Thyroid gland (tissue), 4 donors: ENCODE results near the gene ELAVL1.

Experiments used
- POLR2A ChIP-seq, 2 donors: fragments of 450-650 bp; IDR thresholded peaks; one replicate each; pipeline ENCODE4 v1.6.1; 2017; ENCODE audit warnings: antibody characterized with exemption in 2 of 2, mild to moderate bottlenecking in 2 of 2, moderate library complexity in 1 of 2
- TF ChIP-seq, protein P1 (sequence below), 6 experiments: fragments of 200-600 bp in 3 of 6; fragments of 450-650 bp in 3 of 6; sonication (generic) in 3 of 6; IDR thresholded peaks; one replicate each; pipeline ENCODE4 v1.5.1; 2016 to 2019; ENCODE audit warnings: antibody characterized with exemption in 6 of 6, mild to moderate bottlenecking in 2 of 6, inconsistent platforms in 1 of 6, moderate library complexity in 1 of 6

DNA sequence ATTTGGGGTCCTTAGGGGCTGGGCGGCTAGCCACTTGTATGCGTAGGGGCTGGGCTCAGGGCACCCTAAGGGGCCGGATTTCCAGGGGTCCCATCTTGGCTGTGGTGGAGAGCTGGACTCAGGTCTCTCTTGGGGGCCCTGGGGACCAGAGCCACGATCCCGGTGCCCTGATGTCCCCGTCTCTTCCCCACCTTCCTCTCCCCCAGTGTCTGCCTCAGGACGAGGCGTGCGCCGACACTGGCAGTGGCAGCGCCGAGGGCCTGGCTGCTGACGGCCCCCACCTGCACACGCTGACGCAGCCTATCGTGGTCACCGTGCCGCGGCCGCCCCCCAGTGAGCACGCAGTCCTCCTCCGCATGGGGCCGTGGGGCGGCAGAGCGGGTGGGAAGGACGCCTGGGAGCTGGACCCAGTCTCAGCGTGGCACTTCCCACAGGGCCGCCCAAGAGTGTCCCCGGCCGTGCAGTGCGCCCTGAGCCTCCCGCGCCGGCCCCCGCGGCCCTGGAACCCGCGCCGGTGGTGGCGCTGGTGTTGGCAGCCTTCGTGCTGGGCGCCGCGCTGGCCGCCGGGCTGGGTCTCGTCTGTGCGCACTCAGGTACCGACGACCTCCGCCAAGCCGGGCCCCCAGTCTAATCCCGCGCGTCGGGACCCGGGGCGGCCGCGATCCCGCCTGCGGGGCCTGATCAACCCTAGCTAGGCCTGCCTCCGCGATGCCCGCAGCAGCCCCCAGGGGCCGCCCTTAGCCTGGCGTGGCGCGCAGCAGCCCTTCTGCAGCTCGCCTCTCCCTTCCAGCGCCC lies 88.0 kb downstream of the ELAVL1 start:
- no peak for TF ChIP-seq POLR2A (IDR thresholded peaks at IDR 0.05)
- TF ChIP-seq, protein P1, sequence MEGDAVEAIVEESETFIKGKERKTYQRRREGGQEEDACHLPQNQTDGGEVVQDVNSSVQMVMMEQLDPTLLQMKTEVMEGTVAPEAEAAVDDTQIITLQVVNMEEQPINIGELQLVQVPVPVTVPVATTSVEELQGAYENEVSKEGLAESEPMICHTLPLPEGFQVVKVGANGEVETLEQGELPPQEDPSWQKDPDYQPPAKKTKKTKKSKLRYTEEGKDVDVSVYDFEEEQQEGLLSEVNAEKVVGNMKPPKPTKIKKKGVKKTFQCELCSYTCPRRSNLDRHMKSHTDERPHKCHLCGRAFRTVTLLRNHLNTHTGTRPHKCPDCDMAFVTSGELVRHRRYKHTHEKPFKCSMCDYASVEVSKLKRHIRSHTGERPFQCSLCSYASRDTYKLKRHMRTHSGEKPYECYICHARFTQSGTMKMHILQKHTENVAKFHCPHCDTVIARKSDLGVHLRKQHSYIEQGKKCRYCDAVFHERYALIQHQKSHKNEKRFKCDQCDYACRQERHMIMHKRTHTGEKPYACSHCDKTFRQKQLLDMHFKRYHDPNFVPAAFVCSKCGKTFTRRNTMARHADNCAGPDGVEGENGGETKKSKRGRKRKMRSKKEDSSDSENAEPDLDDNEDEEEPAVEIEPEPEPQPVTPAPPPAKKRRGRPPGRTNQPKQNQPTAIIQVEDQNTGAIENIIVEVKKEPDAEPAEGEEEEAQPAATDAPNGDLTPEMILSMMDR (IDR thresholded peaks at IDR 0.05): peak in 4 of 6 experiments; percentile 11 to 47 (median 22)
